A172 (cell line): ENCODE results near the gene KIAA0408. TPM values are rescaled to one million over a fixed set of nuclear protein-coding genes. Genes with fewer than 3 reads are reported as not detected.
"Not testable (repeated sequence)": the region's sequence is repeated elsewhere in the genome, so short reads cannot be mapped to it uniquely, and the experiment has no call there.

Source experiments
- DNase-seq: peaks from one replicate; pipeline ENCODE4 v3.0.0-alpha.2; 2015; ENCODE audit warnings: low spot score
- total RNA-seq: library from RNA; depleted of rRNA; stranded (reverse); fragments of >200 nt; shearing (Covaris generic); gene quantifications from 2 replicates; pipeline ENCODE4 v1.2.3, GENCODE V29; 2014

The KIAA0408 gene
- total RNA-seq, 1 experiment from 2014 or later = 0.09 TPM

- no peak for DNase-seq
These were observed 3.9 kb upstream of the KIAA0408 start for GRCh38 chr6:127463056-127463455.

- no peak for DNase-seq
These were observed 3.2 kb upstream of the KIAA0408 start for GRCh38 chr6:127462376-127462775.

GRCh38 chr6:127460465-127460864 is 1.3 kb upstream of the KIAA0408 start:
- DNase-seq = no peak

- no peak for DNase-seq
These were observed 372 bp downstream of the KIAA0408 start for GRCh38 chr6:127458817-127459216.

GRCh38 chr6:127458222-127458621 is 967 bp downstream of the KIAA0408 start:
- DNase-seq = no peak

GRCh38 chr6:127457456-127458064 is 1.6 kb downstream of the KIAA0408 start:
- DNase-seq = no peak

GRCh38 chr6:127456465-127456864 is 2.7 kb downstream of the KIAA0408 start:
- DNase-seq = no peak

GRCh38 chr6:127453845-127454619 is 5.2 kb downstream of the KIAA0408 start:
- no peak for DNase-seq

- no peak for DNase-seq
These were observed 6.4 kb downstream of the KIAA0408 start for GRCh38 chr6:127452803-127453202.

GRCh38 chr6:127451388-127451787 is 7.8 kb downstream of the KIAA0408 start:
- no peak for DNase-seq

- no peak for DNase-seq
These were observed 11.4 kb downstream of the KIAA0408 start for GRCh38 chr6:127447780-127448179.

- no peak for DNase-seq
These were observed 12.8 kb downstream of the KIAA0408 start for GRCh38 chr6:127446356-127446755.

- no peak for DNase-seq
These were observed 17.3 kb downstream of the KIAA0408 start for GRCh38 chr6:127441881-127442280.

GRCh38 chr6:127439718-127440117 is 19.5 kb downstream of the KIAA0408 start:
- no peak for DNase-seq

- DNase-seq = no peak
These were observed 22.5 kb downstream of the KIAA0408 start for GRCh38 chr6:127436578-127437110.

GRCh38 chr6:127435626-127436220 is 23.5 kb downstream of the KIAA0408 start:
- DNase-seq = no peak

GRCh38 chr6:127434651-127435050 is 24.5 kb downstream of the KIAA0408 start:
- DNase-seq = no peak

- DNase-seq = not testable (repeated sequence)
These were observed 30.6 kb downstream of the KIAA0408 start for GRCh38 chr6:127428562-127428961.

GRCh38 chr6:127423921-127424320 is 35.3 kb downstream of the KIAA0408 start:
- DNase-seq = no peak

- DNase-seq = not testable (repeated sequence)
These were observed 38.0 kb downstream of the KIAA0408 start for GRCh38 chr6:127421164-127421563.

- peak; percentile 95 for DNase-seq
These were observed 38.6 kb downstream of the KIAA0408 start for GRCh38 chr6:127420556-127420955.

GRCh38 chr6:127415096-127415495 is 44.1 kb downstream of the KIAA0408 start:
- no peak for DNase-seq

- not testable (repeated sequence) for DNase-seq
These were observed 46.1 kb downstream of the KIAA0408 start for GRCh38 chr6:127413123-127413522.
